ENCODE data around the gene PHLDA3.

DNA sequence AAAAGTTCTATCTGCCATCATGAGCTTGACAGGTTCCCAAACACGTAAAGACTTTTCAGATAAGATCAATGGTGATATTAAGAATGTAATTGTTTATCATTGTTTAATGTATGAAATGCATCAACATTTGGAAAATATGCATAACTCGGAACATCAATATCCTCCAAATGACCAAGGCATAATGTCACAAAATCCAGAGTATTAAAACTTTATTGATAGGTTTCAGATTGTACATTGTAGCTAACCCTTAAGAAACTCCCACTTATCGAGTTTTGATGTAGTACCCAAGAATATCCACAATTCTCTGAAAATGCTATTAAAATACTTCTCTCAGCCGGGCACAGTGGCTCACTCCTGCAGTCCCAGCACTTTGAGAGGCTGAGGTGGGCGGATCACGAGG, 35.4 kb downstream of the PHLDA3 start:
- no peak for TF ChIP-seq CTCF (IDR thresholded peaks at IDR 0.05)
- no peak for TF ChIP-seq POLR2AphosphoS5 (IDR thresholded peaks at IDR 0.05)
- TF ChIP-seq POLR2A (IDR thresholded peaks at IDR 0.05) = no peak
- no peak for TF ChIP-seq EP300 (IDR thresholded peaks at IDR 0.05)

Data from sigmoid colon (tissue), 4 donors.